Upper lobe of right lung (tissue), 1 donor: Measurements from ENCODE around the gene CHRNA4. TPM values are rescaled to one million over a fixed set of nuclear protein-coding genes. Genes with fewer than 3 reads are reported as not detected.

Experiments used
- ATAC-seq: fragments of 200-7000 bp; cut with Tn5 transposase; one replicate; pipeline ENCODE4 v1.9.1; 2020; ENCODE audit warnings: mild to moderate bottlenecking, moderate library complexity
- DNase-seq: peaks from one replicate; pipeline ENCODE4 v3.0.0-alpha.2; 2020
- H3K27ac ChIP-seq: fragments of 200-600 bp; one replicate; pipeline ENCODE4 v1.8.0; 2022
- H3K27me3 ChIP-seq: fragments of 200-600 bp; one replicate; pipeline ENCODE4 v1.8.0; 2022; ENCODE audit warnings: mild to moderate bottlenecking
- H3K36me3 ChIP-seq: fragments of 200-600 bp; one replicate; pipeline ENCODE4 v1.8.0; 2022
- H3K4me1 ChIP-seq: fragments of 200-600 bp; one replicate; pipeline ENCODE4 v1.8.0; 2022
- H3K4me3 ChIP-seq: fragments of 200-600 bp; one replicate; pipeline ENCODE4 v1.8.0; 2022; ENCODE audit warnings: mild to moderate bottlenecking
- H3K9me3 ChIP-seq: fragments of 200-600 bp; one replicate; pipeline ENCODE4 v1.8.0; 2022
- intact Hi-C: fragments of 100-400 bp; cut with DNase I; formaldehyde crosslinking; loops from one replicate; pipeline ENCODE4 v1.11.0; 2022
- total RNA-seq: library from RNA; stranded (reverse); fragmentation: NEBNext Ultra II Directional; extraction: Animal tissue kit (Norgen Biotek cat#: 25700); gene quantifications from one replicate; pipeline ENCODE4 v1.2.1, GENCODE V29; 2021
- TF ChIP-seq, protein P1 (sequence below): fragments of 200-600 bp; IDR thresholded peaks from one replicate; pipeline ENCODE4 v1.8.0; 2022; ENCODE audit warnings: antibody characterized with exemption
- donor health status: DM: no; HTN: yes; CAD: no; lungs with severe emphysema.

The CHRNA4 gene
- total RNA-seq, 1 donor from 2014 or later: 0.06 TPM

- no peaks in the 10 kb centered on the region for H3K9me3 ChIP-seq
- intact Hi-C loops: no loop called here
Measured at GRCh38 chr20:63298731-63299312, 62.3 kb downstream of the CHRNA4 start.

GRCh38 chr20:63297796-63298572 lies 63.2 kb downstream of the CHRNA4 start:
- Histone ChIP-seq H3K4me3 (no peak overlapping the region), H3K9me3 (no peaks in the 10 kb centered on the region), H3K27ac (no peak overlapping the region), H3K36me3 (no peaks in the 10 kb centered on the region), H3K4me1 (no peaks in the 10 kb centered on the region), H3K27me3 (peaks cover 52% of the 10 kb centered on the region)
- ATAC-seq: no peak
- DNase-seq: no peak
- intact Hi-C loops: no loop called here
- TF ChIP-seq, protein P1, sequence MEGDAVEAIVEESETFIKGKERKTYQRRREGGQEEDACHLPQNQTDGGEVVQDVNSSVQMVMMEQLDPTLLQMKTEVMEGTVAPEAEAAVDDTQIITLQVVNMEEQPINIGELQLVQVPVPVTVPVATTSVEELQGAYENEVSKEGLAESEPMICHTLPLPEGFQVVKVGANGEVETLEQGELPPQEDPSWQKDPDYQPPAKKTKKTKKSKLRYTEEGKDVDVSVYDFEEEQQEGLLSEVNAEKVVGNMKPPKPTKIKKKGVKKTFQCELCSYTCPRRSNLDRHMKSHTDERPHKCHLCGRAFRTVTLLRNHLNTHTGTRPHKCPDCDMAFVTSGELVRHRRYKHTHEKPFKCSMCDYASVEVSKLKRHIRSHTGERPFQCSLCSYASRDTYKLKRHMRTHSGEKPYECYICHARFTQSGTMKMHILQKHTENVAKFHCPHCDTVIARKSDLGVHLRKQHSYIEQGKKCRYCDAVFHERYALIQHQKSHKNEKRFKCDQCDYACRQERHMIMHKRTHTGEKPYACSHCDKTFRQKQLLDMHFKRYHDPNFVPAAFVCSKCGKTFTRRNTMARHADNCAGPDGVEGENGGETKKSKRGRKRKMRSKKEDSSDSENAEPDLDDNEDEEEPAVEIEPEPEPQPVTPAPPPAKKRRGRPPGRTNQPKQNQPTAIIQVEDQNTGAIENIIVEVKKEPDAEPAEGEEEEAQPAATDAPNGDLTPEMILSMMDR: no peak

More at GRCh38 chr20:63298731-63299312, 62.3 kb downstream of the CHRNA4 start:
- no peak overlapping the region for H3K27ac ChIP-seq
- no peak for ATAC-seq
- TF ChIP-seq, protein P1: no peak
- no peak for DNase-seq
- no peaks in the 10 kb centered on the region for H3K36me3 ChIP-seq
- no peak overlapping the region for H3K4me3 ChIP-seq
- peaks cover 52% of the 10 kb centered on the region for H3K27me3 ChIP-seq
- no peaks in the 10 kb centered on the region for H3K4me1 ChIP-seq

GRCh38 chr20:63297371-63297781 lies 63.8 kb downstream of the CHRNA4 start:
- peaks cover 53% of the 10 kb centered on the region for H3K27me3 ChIP-seq
- no peaks in the 10 kb centered on the region for H3K9me3 ChIP-seq
- DNase-seq (no peak), ATAC-seq (no peak)
- H3K4me3 ChIP-seq: no peak overlapping the region
- TF ChIP-seq, protein P1: no peak
- intact Hi-C loops: no loop called here
- H3K27ac ChIP-seq: no peak overlapping the region
- no peaks in the 10 kb centered on the region for H3K36me3 ChIP-seq
- no peaks in the 10 kb centered on the region for H3K4me1 ChIP-seq

- DNase-seq (no peak), ATAC-seq (no peak)
- intact Hi-C loops: no loop called here
- TF ChIP-seq, protein P1: no peak
- H3K4me3 ChIP-seq: no peak overlapping the region
- H3K27ac ChIP-seq: no peak overlapping the region
- no peaks in the 10 kb centered on the region for H3K36me3 ChIP-seq
- H3K27me3 ChIP-seq: peaks cover 54% of the 10 kb centered on the region
- no peaks in the 10 kb centered on the region for H3K9me3 ChIP-seq
- H3K4me1 ChIP-seq: no peaks in the 10 kb centered on the region
Measured at GRCh38 chr20:63296531-63297299, 64.4 kb downstream of the CHRNA4 start.

DNA sequence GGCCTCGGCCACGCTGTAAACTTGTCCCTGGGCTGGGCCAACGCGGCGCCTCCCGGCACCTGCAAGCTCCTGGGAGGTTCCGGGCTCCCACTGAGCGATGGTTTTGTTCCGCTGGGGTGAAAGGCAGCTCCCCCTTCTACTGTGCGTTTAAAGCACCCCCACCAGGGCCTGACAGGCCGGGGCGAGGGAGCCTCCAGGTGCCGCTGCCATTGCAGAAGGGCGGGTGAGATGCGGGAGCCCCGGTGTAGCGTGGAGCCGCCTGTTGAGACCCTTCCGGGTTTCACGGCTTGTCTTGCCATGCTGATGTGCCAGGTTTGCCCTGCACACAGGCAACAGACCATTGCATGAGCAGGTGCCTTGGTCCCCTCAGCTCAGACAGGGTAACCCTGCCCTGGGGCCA lies 65.3 kb downstream of the CHRNA4 start:
- no peak overlapping the region for H3K4me3 ChIP-seq
- H3K27me3 ChIP-seq: peaks cover 48% of the 10 kb centered on the region
- TF ChIP-seq, protein P1: no peak
- intact Hi-C loops: no loop called here
- no peaks in the 10 kb centered on the region for H3K9me3 ChIP-seq
- no peaks in the 10 kb centered on the region for H3K36me3 ChIP-seq
- no peak for ATAC-seq
- no peak overlapping the region for H3K27ac ChIP-seq
- no peak for DNase-seq
- no peaks in the 10 kb centered on the region for H3K4me1 ChIP-seq
